ENCODE measurements around the gene RBM22.

The RBM22 gene

GRCh38 chr5:150740992-150741391, 40.1 kb upstream of the RBM22 start:
- Histone ChIP-seq H3F3A (ENCODE audit: insufficient read depth, low read length) (no peaks in the 10 kb centered on the region), H3K27ac (ENCODE audit: low read length) (no peak overlapping the region), H3K4me1 (ENCODE audit: low read length) (peaks cover 10% of the 10 kb centered on the region), H3K36me3 (replicated peaks; ENCODE audit: insufficient read depth, low read length) (no peaks in the 10 kb centered on the region), H3K9me3 (replicated peaks; ENCODE audit: insufficient read depth, low read length) (no peaks in the 10 kb centered on the region), H3K27me3 (replicated peaks; ENCODE audit: insufficient read depth, low read length) (no peaks in the 10 kb centered on the region), H3K4me2 (ENCODE audit: low read depth, low read length) (no peak overlapping the region), H3K9ac (ENCODE audit: low read length) (no peak overlapping the region), H3K4me3 (ENCODE audit: low read length) (no peak overlapping the region), H3K79me2 (ENCODE audit: low read length) (peaks cover 50% of the 10 kb centered on the region), H4K20me1 (ENCODE audit: insufficient read depth, low read length) (no peaks in the 10 kb centered on the region), H2AFZ (ENCODE audit: low read length) (no peak overlapping the region), H3K9me2 (replicated peaks; ENCODE audit: insufficient read depth, low read length) (no peaks in the 10 kb centered on the region)
- no peak for DNase-seq
- TF ChIP-seq EZH2 (optimal IDR thresholded peaks at IDR 0.05; ENCODE audit: low read depth, low read length), result no peak
- TF ChIP-seq EZH2phosphoT487 (IDR thresholded peaks at IDR 0.05; ENCODE audit: low read length), result no peak
- no peak for TF ChIP-seq CTCF (IDR thresholded peaks at IDR 0.05; ENCODE audit: low read length)

GRCh38 chr5:150738862-150739261, 38.0 kb upstream of the RBM22 start:
- Histone ChIP-seq H3K9me2 (replicated peaks; ENCODE audit: insufficient read depth, low read length) (no peaks in the 10 kb centered on the region), H3K79me2 (ENCODE audit: low read length) (peaks cover 70% of the 10 kb centered on the region), H3K9me3 (replicated peaks; ENCODE audit: insufficient read depth, low read length) (no peaks in the 10 kb centered on the region), H3K4me1 (ENCODE audit: low read length) (peaks cover 10% of the 10 kb centered on the region), H3K4me2 (ENCODE audit: low read depth, low read length) (no peak overlapping the region), H3K36me3 (replicated peaks; ENCODE audit: insufficient read depth, low read length) (no peaks in the 10 kb centered on the region; the same call in 1 of the 2 replicates), H3F3A (ENCODE audit: insufficient read depth, low read length) (no peaks in the 10 kb centered on the region), H2AFZ (ENCODE audit: low read length) (no peak overlapping the region), H3K4me3 (ENCODE audit: low read length) (no peak overlapping the region), H3K27ac (ENCODE audit: low read length) (no peak overlapping the region), H3K9ac (ENCODE audit: low read length) (no peak overlapping the region), H4K20me1 (ENCODE audit: insufficient read depth, low read length) (no peaks in the 10 kb centered on the region), H3K27me3 (replicated peaks; ENCODE audit: insufficient read depth, low read length) (no peaks in the 10 kb centered on the region)
- no peak for DNase-seq
- TF ChIP-seq EZH2phosphoT487 (IDR thresholded peaks at IDR 0.05; ENCODE audit: low read length), result no peak
- TF ChIP-seq CTCF (IDR thresholded peaks at IDR 0.05; ENCODE audit: low read length), result no peak
- TF ChIP-seq EZH2 (optimal IDR thresholded peaks at IDR 0.05; ENCODE audit: low read depth, low read length), result no peak

DNA sequence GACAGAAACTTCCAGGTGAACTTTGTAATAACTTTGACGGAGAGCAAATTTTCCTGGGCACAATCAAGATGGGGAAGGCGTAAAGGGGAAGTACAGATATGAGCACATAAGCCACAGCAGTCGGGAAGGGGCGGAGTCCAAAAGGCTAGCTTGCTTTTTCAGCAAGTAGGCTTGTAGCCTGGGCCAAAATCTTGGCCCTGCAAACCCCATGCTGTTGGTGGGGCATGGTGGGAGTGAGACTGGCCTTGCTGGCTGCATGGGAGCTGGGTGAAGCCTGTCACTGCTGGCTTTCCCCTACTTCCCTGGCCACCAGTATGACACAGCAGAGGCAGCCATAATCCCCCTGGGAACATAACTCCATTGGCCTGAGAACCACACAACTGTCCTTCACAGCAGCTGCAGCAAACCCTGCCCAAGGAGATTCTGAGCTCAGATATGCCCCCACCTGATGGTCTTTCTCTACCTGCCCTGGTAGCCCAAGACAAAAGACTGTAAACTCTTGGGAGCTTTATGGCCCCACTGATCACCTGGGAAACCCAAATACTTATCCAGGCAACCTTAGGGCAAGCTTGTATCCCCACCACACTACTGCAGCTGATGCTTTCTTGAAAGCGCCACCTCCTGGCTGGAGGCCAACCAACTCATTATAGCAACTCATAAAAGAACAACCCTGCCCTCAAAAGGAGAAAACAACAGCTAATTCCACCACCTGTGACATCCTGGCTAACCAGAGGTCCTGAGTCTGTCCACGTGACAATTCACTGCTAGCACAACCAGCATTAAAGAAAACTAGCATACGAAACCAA, 33.9 kb upstream of the RBM22 start:
- no peaks in the 10 kb centered on the region for H4K20me1 ChIP-seq (ENCODE audit: insufficient read depth, low read length)
- H3K9me2 ChIP-seq (replicated peaks; ENCODE audit: insufficient read depth, low read length), result no peaks in the 10 kb centered on the region
- H3K27ac ChIP-seq (ENCODE audit: low read length), result no peak overlapping the region
- H3K36me3 ChIP-seq (replicated peaks; ENCODE audit: insufficient read depth, low read length), result no peaks in the 10 kb centered on the region; the same call in 1 of the 2 replicates
- H3F3A ChIP-seq (ENCODE audit: insufficient read depth, low read length), result no peaks in the 10 kb centered on the region
- peaks cover 10% of the 10 kb centered on the region for H3K4me1 ChIP-seq (ENCODE audit: low read length)
- DNase-seq, result no peak
- peaks cover 52% of the 10 kb centered on the region for H3K79me2 ChIP-seq (ENCODE audit: low read length)
- H3K4me3 ChIP-seq (ENCODE audit: low read length), result no peak overlapping the region
- no peaks in the 10 kb centered on the region for H3K27me3 ChIP-seq (replicated peaks; ENCODE audit: insufficient read depth, low read length)
- H3K9ac ChIP-seq (ENCODE audit: low read length), result no peak overlapping the region
- H3K4me2 ChIP-seq (ENCODE audit: low read depth, low read length), result no peak overlapping the region
- no peak overlapping the region for H2AFZ ChIP-seq (ENCODE audit: low read length)
- no peaks in the 10 kb centered on the region for H3K9me3 ChIP-seq (replicated peaks; ENCODE audit: insufficient read depth, low read length)
- no peak for TF ChIP-seq EZH2 (optimal IDR thresholded peaks at IDR 0.05; ENCODE audit: low read depth, low read length)

GRCh38 chr5:150731669-150732242, 30.9 kb upstream of the RBM22 start:
- DNase-seq, result no peak
- H3K9me2 ChIP-seq (replicated peaks; ENCODE audit: insufficient read depth, low read length), result no peaks in the 10 kb centered on the region
- H4K20me1 ChIP-seq (ENCODE audit: insufficient read depth, low read length), result no peaks in the 10 kb centered on the region
- H3K4me1 ChIP-seq (ENCODE audit: low read length), result no peaks in the 10 kb centered on the region
- H3K36me3 ChIP-seq (replicated peaks; ENCODE audit: insufficient read depth, low read length), result no peaks in the 10 kb centered on the region; the same call in 1 of the 2 replicates
- H3K79me2 ChIP-seq (ENCODE audit: low read length), result peaks cover 27% of the 10 kb centered on the region
- no peak overlapping the region for H2AFZ ChIP-seq (ENCODE audit: low read length)
- no peak overlapping the region for H3K9ac ChIP-seq (ENCODE audit: low read length)
- H3K4me2 ChIP-seq (ENCODE audit: low read depth, low read length), result no peak overlapping the region
- no peaks in the 10 kb centered on the region for H3K27me3 ChIP-seq (replicated peaks; ENCODE audit: insufficient read depth, low read length)
- H3K27ac ChIP-seq (ENCODE audit: low read length), result no peak overlapping the region
- no peak for TF ChIP-seq CTCF (IDR thresholded peaks at IDR 0.05; ENCODE audit: low read length)
- no peak overlapping the region for H3K4me3 ChIP-seq (ENCODE audit: low read length)
- H3F3A ChIP-seq (ENCODE audit: insufficient read depth, low read length), result no peaks in the 10 kb centered on the region
- H3K9me3 ChIP-seq (replicated peaks; ENCODE audit: insufficient read depth, low read length), result no peaks in the 10 kb centered on the region

Data from MM.1S (cell line).